Gastroesophageal sphincter (tissue), 4 donors: ENCODE data around the gene GALNTL6. TPM values are rescaled to one million over a fixed set of nuclear protein-coding genes. Genes with fewer than 3 reads are reported as not detected.

Experiments used
- ATAC-seq: fragments of 150-250 bp; one replicate; pipeline ENCODE4 v1.9.1; 2016; ENCODE audit warnings: mild to moderate bottlenecking, moderate library complexity
- H3K27ac ChIP-seq, 4 donors: fragments of 200-600 bp; sonication (generic) in 3 of 4; 1 replicate in 3 of 4; 2 replicates in 1 of 4; pipeline ENCODE4 v1.5.1; 2016 to 2019
- H3K27me3 ChIP-seq: fragments of 200-600 bp; sonication (generic); one replicate; pipeline ENCODE4 v1.5.1; 2019
- H3K36me3 ChIP-seq, 2 donors: fragments of 200-600 bp; sonication (generic); one replicate each; pipeline ENCODE4 v1.5.1; 2019; ENCODE audit warnings: control low read depth in 1 of 2
- H3K4me1 ChIP-seq, 3 donors: fragments of 200-600 bp; sonication (generic); 1 replicate in 2 of 3; 2 replicates in 1 of 3; pipeline ENCODE4 v1.5.1; 2016 to 2019; ENCODE audit warnings: control low read depth in 2 of 3
- H3K4me3 ChIP-seq, 2 donors: fragments of 200-600 bp; sonication (generic); one replicate each; pipeline ENCODE4 v1.5.1; 2019; ENCODE audit warnings: mild to moderate bottlenecking in 1 of 2, moderate library complexity in 1 of 2
- H3K9me3 ChIP-seq, 3 donors: fragments of 200-600 bp; sonication (generic); one replicate each; pipeline ENCODE4 v1.5.1; 2017 to 2019; ENCODE audit warnings: control low read depth in 2 of 3
- EP300 ChIP-seq: sonication (generic); formaldehyde crosslinking; IDR thresholded peaks from one replicate; pipeline ENCODE4 v1.6.1; 2017; ENCODE audit warnings: antibody characterized with exemption, mild to moderate bottlenecking
- POLR2A ChIP-seq, 2 donors: fragments of 450-650 bp; IDR thresholded peaks; one replicate each; pipeline ENCODE4 v1.6.1; 2017; ENCODE audit warnings: antibody characterized with exemption in 2 of 2, mild to moderate bottlenecking in 2 of 2, moderate library complexity in 1 of 2
- POLR2AphosphoS5 ChIP-seq: sonication (generic); formaldehyde crosslinking; IDR thresholded peaks from one replicate; pipeline ENCODE4 v1.6.1; 2017; ENCODE audit warnings: antibody characterized with exemption
- WGBS, 2 donors: methylation state at CpG; one replicate each; pipeline ENCODE4 v1.1.5; 2018; ENCODE audit warnings: low coverage in 1 of 2; 5-methylcytosine and 5-hydroxymethylcytosine counted together
- total RNA-seq, 4 donors: library from RNA; depleted of rRNA; stranded (reverse); fragments of >200 nt; gene quantifications; one replicate each; pipeline ENCODE4 v1.1.0, GENCODE V29; 2016
- TF ChIP-seq, protein P1 (sequence below), 4 experiments: fragments of 200-600 bp in 2 of 4; fragments of 450-650 bp in 2 of 4; sonication (generic) in 1 of 4; IDR thresholded peaks; one replicate each; pipeline ENCODE4 v1.5.1; 2017 to 2019; ENCODE audit warnings: antibody characterized with exemption in 4 of 4, mild to moderate bottlenecking in 2 of 4, moderate library complexity in 2 of 4

The GALNTL6 gene
- total RNA-seq, 4 donors from 2014 or later: not detected

DNA sequence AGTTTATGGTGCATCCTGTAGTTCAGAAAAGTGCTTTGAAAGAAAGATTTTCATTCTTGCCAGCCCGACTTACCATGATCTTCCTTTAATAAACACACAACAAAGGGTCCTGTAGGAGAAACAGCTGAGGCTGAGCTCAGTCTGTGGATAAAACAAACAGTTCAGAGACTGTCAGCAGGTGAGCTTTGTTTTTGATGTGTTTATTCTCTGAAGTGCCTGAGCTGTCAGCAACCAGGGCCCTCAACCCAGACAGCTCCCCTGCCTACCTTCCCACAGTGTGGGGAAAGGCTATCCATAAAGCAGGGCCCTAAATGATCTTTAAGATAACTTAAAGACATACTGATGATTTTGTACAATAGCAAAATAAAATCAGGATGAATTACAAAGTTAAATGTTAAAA, 896.2 kb downstream of the GALNTL6 start:
- H3K27ac ChIP-seq: no peak overlapping the region
- H3K4me3 ChIP-seq: no peak overlapping the region
- H3K4me1 ChIP-seq: no peaks in the 10 kb centered on the region
- WGBS, 2 donors: 22 to 56% methylated on average over 1 of the region's 1 CpG
- no peak for ATAC-seq
- no peaks in the 10 kb centered on the region for H3K36me3 ChIP-seq
- no peaks in the 10 kb centered on the region for H3K27me3 ChIP-seq
- TF ChIP-seq EP300: no peak
- no peak for TF ChIP-seq POLR2AphosphoS5
- TF ChIP-seq POLR2A (IDR thresholded peaks at IDR 0.05): no peak
- TF ChIP-seq, protein P1, sequence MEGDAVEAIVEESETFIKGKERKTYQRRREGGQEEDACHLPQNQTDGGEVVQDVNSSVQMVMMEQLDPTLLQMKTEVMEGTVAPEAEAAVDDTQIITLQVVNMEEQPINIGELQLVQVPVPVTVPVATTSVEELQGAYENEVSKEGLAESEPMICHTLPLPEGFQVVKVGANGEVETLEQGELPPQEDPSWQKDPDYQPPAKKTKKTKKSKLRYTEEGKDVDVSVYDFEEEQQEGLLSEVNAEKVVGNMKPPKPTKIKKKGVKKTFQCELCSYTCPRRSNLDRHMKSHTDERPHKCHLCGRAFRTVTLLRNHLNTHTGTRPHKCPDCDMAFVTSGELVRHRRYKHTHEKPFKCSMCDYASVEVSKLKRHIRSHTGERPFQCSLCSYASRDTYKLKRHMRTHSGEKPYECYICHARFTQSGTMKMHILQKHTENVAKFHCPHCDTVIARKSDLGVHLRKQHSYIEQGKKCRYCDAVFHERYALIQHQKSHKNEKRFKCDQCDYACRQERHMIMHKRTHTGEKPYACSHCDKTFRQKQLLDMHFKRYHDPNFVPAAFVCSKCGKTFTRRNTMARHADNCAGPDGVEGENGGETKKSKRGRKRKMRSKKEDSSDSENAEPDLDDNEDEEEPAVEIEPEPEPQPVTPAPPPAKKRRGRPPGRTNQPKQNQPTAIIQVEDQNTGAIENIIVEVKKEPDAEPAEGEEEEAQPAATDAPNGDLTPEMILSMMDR (IDR thresholded peaks at IDR 0.05): no peak
- peaks cover 0 to 17% (median 0%) of the 10 kb centered on the region in 3 donors for H3K9me3 ChIP-seq

DNA sequence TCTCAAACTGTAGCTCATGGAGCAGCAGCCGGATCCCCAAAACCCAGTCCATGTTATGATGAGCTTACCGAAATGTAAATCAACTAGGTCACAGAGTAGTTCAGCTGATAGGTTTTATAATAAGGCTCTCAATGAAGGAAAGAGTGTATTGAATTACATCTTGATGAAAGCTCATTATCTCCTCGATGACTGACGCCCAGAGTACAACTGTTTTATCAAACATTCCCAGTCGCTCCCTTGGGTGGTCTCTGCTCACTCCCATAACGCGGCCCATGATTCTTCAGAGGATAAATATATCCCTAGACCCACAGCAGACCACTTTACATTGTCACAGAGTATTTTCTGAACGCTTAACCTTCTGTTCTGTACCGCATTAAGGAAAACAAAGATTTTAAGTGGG, 903.1 kb downstream of the GALNTL6 start:
- H3K27me3 ChIP-seq: no peaks in the 10 kb centered on the region
- TF ChIP-seq POLR2AphosphoS5 (no peak), EP300 (no peak), POLR2A (IDR thresholded peaks at IDR 0.05) (no peak)
- TF ChIP-seq, protein P1 (IDR thresholded peaks at IDR 0.05): no peak
- no peak overlapping the region for H3K4me3 ChIP-seq
- H3K9me3 ChIP-seq: no peaks in the 10 kb centered on the region
- no peaks in the 10 kb centered on the region for H3K4me1 ChIP-seq
- no peak overlapping the region for H3K27ac ChIP-seq
- no peaks in the 10 kb centered on the region for H3K36me3 ChIP-seq
- 57 to 61% methylated on average over 7 to 9 of the region's 9 CpGs for WGBS, 2 donors
- ATAC-seq: no peak

DNA sequence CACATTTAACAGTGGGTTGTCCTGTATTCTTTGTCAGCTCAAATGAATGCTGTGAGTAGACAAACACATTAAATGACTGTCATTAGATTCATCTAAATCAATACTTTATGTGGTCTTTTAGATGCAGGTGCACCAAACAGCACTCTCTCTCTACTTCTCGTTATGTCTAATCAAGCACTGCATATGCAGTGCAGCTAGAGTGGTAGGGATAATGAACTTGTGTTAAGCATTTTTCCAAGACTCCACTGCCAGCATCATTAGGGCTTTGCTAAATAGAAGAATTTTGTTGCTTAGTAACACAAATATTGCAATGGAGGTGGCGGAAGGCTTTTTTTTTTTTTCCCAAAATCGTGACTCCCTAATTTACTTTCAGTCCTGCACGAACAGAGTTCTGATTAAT, 908.5 kb downstream of the GALNTL6 start:
- Histone ChIP-seq H3K27me3 (no peaks in the 10 kb centered on the region), H3K9me3 (no peaks in the 10 kb centered on the region), H3K36me3 (no peaks in the 10 kb centered on the region), H3K4me3 (no peak overlapping the region), H3K4me1 (no peaks in the 10 kb centered on the region), H3K27ac (no peak overlapping the region)
- no peak for ATAC-seq
- WGBS, 2 donors: 15 to 30% methylated on average over 3 to 4 of the region's 4 CpGs
- TF ChIP-seq POLR2A (IDR thresholded peaks at IDR 0.05): no peak
- TF ChIP-seq POLR2AphosphoS5: no peak
- no peak for TF ChIP-seq EP300
- TF ChIP-seq, protein P1 (IDR thresholded peaks at IDR 0.05): no peak

DNA sequence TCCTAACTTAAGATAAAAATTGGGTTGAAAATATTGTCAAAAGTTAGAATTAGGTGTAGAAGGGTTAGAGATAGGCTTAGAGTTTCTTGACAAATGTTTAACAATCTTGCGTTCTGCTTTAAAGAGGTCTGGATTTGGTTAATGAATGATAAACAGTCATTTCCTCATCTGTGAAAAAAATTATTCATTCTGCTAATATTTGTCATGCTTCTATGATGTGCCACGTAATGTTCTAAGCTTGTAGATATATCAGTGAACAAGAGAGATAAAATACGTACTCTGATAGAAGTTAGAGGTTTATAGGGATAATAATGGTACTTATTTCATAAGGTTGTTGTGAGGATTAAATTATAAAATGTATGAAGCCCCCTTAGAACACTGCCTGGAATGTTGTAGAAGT, 912.4 kb downstream of the GALNTL6 start:
- no peak for ATAC-seq
- Histone ChIP-seq H3K36me3 (no peaks in the 10 kb centered on the region), H3K4me1 (no peaks in the 10 kb centered on the region), H3K9me3 (no peaks in the 10 kb centered on the region), H3K27ac (no peak overlapping the region), H3K27me3 (no peaks in the 10 kb centered on the region), H3K4me3 (no peak overlapping the region)
- 32 to 56% methylated on average over 3 of the region's 3 CpGs for WGBS, 2 donors
- TF ChIP-seq POLR2A (IDR thresholded peaks at IDR 0.05): no peak
- TF ChIP-seq POLR2AphosphoS5: no peak
- TF ChIP-seq EP300: no peak
- TF ChIP-seq, protein P1 (IDR thresholded peaks at IDR 0.05): no peak

DNA sequence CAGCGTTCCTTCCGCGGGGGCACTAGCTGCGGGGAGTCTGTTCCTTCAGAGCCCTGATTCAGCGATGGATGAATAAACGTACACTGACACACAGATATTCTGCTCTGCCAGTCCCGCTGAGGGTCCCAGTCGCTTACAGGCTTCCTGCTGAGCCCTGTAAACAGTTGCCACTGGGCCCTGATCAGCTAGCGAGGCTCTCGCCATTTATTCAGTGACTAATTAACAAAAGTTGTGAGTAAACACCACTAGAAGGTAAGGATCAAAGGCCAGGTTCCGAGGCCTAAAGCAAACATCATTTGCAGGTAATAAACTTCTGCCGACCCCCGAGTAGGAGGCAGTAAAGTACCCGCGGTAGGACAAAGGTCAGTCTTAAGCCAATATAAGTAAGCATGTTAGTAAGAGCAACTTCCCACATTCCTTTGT, 912.8 kb downstream of the GALNTL6 start:
- Histone ChIP-seq H3K27me3 (no peaks in the 10 kb centered on the region), H3K36me3 (no peaks in the 10 kb centered on the region), H3K4me1 (no peaks in the 10 kb centered on the region), H3K4me3 (no peak overlapping the region), H3K9me3 (no peaks in the 10 kb centered on the region), H3K27ac (no peak overlapping the region)
- 20 to 55% methylated on average over 5 to 8 of the region's 15 CpGs for WGBS, 2 donors
- TF ChIP-seq POLR2AphosphoS5 (no peak), EP300 (no peak), POLR2A (IDR thresholded peaks at IDR 0.05) (no peak)
- TF ChIP-seq, protein P1 (IDR thresholded peaks at IDR 0.05): no peak
- no peak for ATAC-seq
